GM18867 (cell line): ENCODE measurements around the gene IGSF9B.

ENCODE experiments used
- ATAC-seq: cut with Tn5 transposase; IDR thresholded peaks from one replicate; pipeline ENCODE4 v1.9.1; 2021; ENCODE audit warnings: mild to moderate bottlenecking, moderate library complexity; ENCODE audit not compliant: unreplicated experiment

IGSF9B gene

DNA sequence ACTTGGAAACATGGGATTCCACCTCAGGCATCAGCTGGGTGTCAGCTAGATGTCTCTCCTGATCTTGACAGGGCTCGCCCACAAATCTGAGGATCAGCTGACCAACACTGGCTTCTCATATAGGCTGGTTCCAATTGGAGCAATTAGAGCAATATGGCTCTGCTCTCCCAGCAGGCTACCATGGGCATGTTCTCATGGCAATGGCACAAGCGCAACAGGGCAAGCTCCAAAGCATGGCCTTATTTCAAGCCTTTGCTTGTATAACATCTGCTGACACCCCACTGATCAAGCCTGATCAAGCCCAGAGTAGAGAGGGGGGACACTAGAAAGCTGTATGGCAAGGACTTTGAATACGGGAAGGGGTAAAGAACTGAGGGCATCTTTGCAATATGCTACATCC, 70.7 kb downstream of the IGSF9B start:
- ATAC-seq: no peak

DNA sequence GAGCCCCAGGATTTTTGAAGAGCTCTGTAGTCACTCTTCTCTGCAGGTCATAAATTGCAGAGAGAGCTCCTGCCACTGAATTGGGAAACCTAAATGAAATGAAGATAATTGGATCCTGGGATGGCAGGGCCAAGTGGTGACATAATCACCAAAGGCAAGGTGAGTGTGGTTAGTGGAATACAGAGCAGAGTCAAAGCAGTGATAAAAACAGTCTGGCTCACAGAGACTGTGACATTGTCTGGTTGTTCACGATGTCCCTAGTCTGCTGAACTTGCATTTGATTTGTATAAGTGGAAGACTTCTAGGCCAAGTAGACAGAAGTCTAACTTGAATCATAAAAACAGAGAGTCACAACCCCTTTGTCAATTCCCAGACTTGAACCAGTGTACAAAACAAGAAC, 84.6 kb downstream of the IGSF9B start:
- no peak for ATAC-seq

DNA sequence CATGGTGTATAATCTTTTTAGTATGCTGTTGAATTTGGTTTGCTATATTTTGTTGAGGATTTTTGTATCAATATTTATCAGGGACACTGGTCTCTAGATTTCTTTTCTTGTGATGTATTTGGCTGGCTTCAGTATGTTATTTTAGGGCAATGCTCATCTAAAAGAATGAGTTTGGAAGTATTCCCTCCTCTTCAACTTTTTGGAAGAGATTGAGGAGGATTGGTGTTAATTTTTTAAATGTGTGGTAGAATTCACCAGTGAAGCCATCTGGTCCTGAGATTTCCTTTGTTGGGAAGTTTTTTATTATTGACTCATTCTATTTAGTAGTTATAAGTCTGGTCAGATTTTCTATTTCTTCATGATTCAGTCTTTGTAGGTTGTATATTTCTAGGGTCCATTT, 89.3 kb downstream of the IGSF9B start:
- ATAC-seq: no peak

DNA sequence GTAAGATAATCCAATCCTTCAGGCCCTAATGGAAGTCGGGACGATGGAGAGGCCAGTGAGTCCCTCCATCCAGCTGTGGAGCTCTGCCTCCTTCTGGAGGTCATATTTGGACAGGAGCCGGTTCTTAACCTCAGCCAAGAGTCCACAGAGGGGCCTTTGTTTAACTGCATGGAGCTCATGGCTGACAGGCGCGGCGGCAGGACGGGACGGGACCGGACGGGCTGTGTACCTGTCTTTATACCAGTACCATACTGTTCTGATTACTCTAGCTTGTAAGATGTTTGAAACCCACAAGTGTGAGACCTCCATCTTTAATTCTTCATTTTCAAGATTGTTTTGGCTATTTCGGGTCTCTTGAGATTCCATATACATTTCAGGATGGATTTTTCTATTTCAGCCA, 91.3 kb downstream of the IGSF9B start:
- ATAC-seq: no peak

DNA sequence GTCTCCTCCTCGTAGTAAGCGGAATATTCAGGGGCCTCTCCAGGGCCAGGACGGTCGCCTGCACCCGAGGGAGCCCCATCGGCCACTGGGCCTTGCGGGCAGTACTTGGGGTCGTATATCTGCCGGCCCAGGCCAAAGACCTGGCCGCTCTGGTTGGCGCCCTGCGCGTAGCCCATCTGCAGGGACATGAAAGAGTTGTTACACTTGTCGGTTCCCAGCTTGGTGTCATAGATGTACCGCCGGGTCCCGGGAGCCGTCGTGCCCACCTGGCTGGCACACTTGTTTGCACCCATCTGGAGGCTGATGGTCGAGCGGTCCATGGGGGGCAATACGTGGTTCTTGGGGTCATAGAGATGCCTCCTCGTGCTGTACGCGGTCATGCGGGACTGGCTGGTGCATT, 92.0 kb downstream of the IGSF9B start:
- ATAC-seq: no peak

DNA sequence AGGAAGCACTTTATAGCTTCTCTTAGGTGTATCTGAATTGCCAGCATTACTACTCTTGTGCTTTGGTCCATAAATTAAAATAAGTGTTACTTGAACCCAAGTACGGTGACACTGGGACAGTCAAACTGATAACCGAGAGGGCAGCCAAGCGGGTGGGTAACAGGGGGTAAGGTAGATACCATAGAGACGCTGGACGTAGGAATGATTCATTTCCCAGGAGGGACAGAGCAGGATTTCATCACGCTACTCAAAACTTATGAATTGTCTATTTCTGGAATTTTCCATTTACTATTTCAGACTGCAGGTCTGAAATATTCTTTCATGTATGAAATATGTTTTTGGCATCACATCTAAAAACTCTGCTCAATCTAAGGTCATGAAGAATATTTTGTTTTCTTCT, 96.6 kb downstream of the IGSF9B start:
- ATAC-seq: no peak
